ENCODE data around the gene SEPHS1.

DNA sequence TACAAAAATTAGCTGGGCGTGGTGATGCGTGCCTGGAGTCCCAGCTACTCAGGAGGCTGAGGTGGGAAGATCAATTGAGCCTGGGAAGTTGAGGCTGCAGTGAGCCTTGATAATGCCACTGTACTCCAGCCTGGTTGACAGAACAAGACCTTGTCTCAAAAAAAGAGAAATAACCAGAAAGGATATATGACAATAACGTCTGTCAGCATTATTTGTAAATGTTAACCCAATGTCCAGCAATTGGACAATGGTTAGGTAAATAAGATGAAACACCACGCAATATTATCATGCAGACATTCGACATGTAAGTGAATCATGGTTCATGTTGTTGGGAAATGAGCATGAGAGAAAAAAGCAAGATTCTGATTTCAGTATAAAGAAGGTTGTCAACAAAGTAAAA is 44.6 kb upstream of the SEPHS1 start:
- no peak for TF ChIP-seq CTCF (IDR thresholded peaks at IDR 0.05)
- no peak for TF ChIP-seq EZH2 (IDR thresholded peaks at IDR 0.05; ENCODE audit: borderline replicate concordance, insufficient read depth, low read depth, low read length, poor library complexity, severe bottlenecking)
